GM12878 (cell line): ENCODE measurements around the gene MAGI2. TPM values are rescaled to one million over a fixed set of nuclear protein-coding genes. Genes with fewer than 3 reads are reported as not detected.

Experiments
- ATAC-seq: fragments of 200-7000 bp; cut with Tn5 transposase; 3 replicates; pipeline ENCODE4 v1.9.1; 2020; ENCODE audit warnings: mild to moderate bottlenecking, moderate library complexity
- BruUV-seq: library from RNA; stranded (reverse); fragments of 400-500 nt; replicated peaks from 2 replicates; lab custom pipeline; 2021; lab: Mats Ljungman, UMichigan
- CTCF ChIA-PET: fragments of 300-600 bp; sonication (Branson Sonifier 250); formaldehyde crosslinking; extraction: SDS; loops from one replicate; lab custom pipeline; 2021; ENCODE audit warnings: inconsistent platforms; lab: Yijun Ruan, JAX
- POLR2A ChIA-PET: fragments of 350-600 bp; formaldehyde crosslinking; extraction: SDS; loops from one replicate; lab custom pipeline; 2021; ENCODE audit warnings: inconsistent platforms; lab: Charles Lee
- RAD21 ChIA-PET: fragments of 300-600 bp; sonication (Branson Sonifier 250); formaldehyde crosslinking; loops from one replicate; lab custom pipeline; 2023; ENCODE audit warnings: antibody characterized with exemption; ENCODE audit not compliant: unreplicated experiment; lab: Charles Lee
- SMC1A ChIA-PET: fragments of 300-600 bp; sonication (Branson Sonifier 250); formaldehyde crosslinking; loops from one replicate; lab custom pipeline; 2023; ENCODE audit not compliant: unreplicated experiment, uncharacterized antibody; lab: Charles Lee
- DNase-seq: peaks from one replicate; pipeline ENCODE4 v3.0.0-alpha.2; 2011; ENCODE audit warnings: low read depth, low spot score
- FAIRE-seq: peaks from 3 replicates; lab custom pipeline; 2011; peaks lifted over from hg19 to GRCh38; lab: Jason Lieb, UNC
- H2AFZ ChIP-seq: 2 replicates; pipeline ENCODE4 v1.6.0; 2011; ENCODE audit warnings: low read depth, low read length, control low read depth; ENCODE audit not compliant: control insufficient read depth
- H3K27ac ChIP-seq: 2 replicates; pipeline ENCODE4 v1.5.1; 2011; ENCODE audit warnings: control low read depth; ENCODE audit not compliant: control insufficient read depth, insufficient read depth
- H3K27me3 ChIP-seq, 2 experiments: replicated peaks in 1 of 2; 2 replicates each; pipeline versions ENCODE4 v1.6.0 to v1.6.1; 2011; ENCODE audit warnings: low read length in 1 of 2; ENCODE audit not compliant: control insufficient read depth in 2 of 2, insufficient read depth in 2 of 2
- H3K36me3 ChIP-seq, 2 experiments: 2 replicates each; pipeline ENCODE4 v1.5.1; 2011; ENCODE audit warnings: low read length in 1 of 2; ENCODE audit not compliant: control insufficient read depth in 2 of 2, insufficient read depth in 2 of 2
- H3K4me1 ChIP-seq: 2 replicates; pipeline ENCODE4 v1.6.1; 2011; ENCODE audit warnings: mild to moderate bottlenecking, low read length, moderate library complexity, mixed read lengths; ENCODE audit not compliant: control insufficient read depth, insufficient read depth
- H3K4me2 ChIP-seq: 2 replicates; pipeline ENCODE4 v1.6.0; 2011; ENCODE audit warnings: control low read depth; ENCODE audit not compliant: control insufficient read depth, insufficient read depth
- H3K4me3 ChIP-seq: fragments of 200-600 bp; sonication (generic); 2 replicates; pipeline ENCODE4 v1.5.1; 2016
- H3K79me2 ChIP-seq: 2 replicates; pipeline ENCODE4 v1.6.0; 2011; ENCODE audit warnings: low read length; ENCODE audit not compliant: control insufficient read depth, insufficient read depth
- H3K9ac ChIP-seq: 2 replicates; pipeline ENCODE4 v1.8.0; 2011; ENCODE audit warnings: low read length, control low read depth, mixed read lengths; ENCODE audit not compliant: control insufficient read depth, insufficient read depth
- H3K9me3 ChIP-seq: replicated peaks from 3 replicates; pipeline ENCODE4 v1.5.1; 2011; ENCODE audit warnings: mild to moderate bottlenecking, low read length; ENCODE audit not compliant: control insufficient read depth, insufficient read depth
- H4K20me1 ChIP-seq: 2 replicates; pipeline ENCODE4 v1.6.0; 2011; ENCODE audit not compliant: control insufficient read depth, insufficient read depth
- CBFB ChIP-seq: IDR thresholded peaks from 2 replicates; pipeline ENCODE4 v1.6.1; 2016; ENCODE audit warnings: antibody characterized with exemption, low read depth
- HSF1 ChIP-seq: fragments of 150-350 bp; IDR thresholded peaks from 2 replicates; pipeline ENCODE4 v1.6.1; 2014; ENCODE audit warnings: mild to moderate bottlenecking, low read depth, low read length
- MLLT1 ChIP-seq: fragments of 450-650 bp; IDR thresholded peaks from 2 replicates; pipeline ENCODE4 v1.6.1; 2016; ENCODE audit warnings: mild to moderate bottlenecking
- MYB ChIP-seq: fragments of 150-350 bp; IDR thresholded peaks from 2 replicates; pipeline ENCODE4 v1.6.1; 2014; ENCODE audit warnings: mild to moderate bottlenecking, low read depth, low read length, borderline replicate concordance
- PBX3 ChIP-seq: IDR thresholded peaks from 2 replicates; pipeline ENCODE4 v1.6.1; 2011; ENCODE audit warnings: mild to moderate bottlenecking, low read depth, low read length, moderate library complexity; ENCODE audit not compliant: insufficient replicate concordance
- POLR2AphosphoS5 ChIP-seq: IDR thresholded peaks from 2 replicates; pipeline ENCODE4 v1.6.1; 2011; ENCODE audit warnings: mild to moderate bottlenecking, low read length, inconsistent platforms
- POU2F2 ChIP-seq: IDR thresholded peaks from 3 replicates; pipeline ENCODE4 v1.6.1; 2011; ENCODE audit warnings: low read depth, mild to moderate bottlenecking, low read length, borderline replicate concordance
- SIN3A ChIP-seq: IDR thresholded peaks from 2 replicates; pipeline ENCODE4 v1.6.1; 2012; ENCODE audit warnings: low read depth, low read length, improper control_type of control experiment
- TCF3 ChIP-seq: IDR thresholded peaks from 2 replicates; pipeline ENCODE4 v1.6.1; 2012; ENCODE audit warnings: low read depth, mild to moderate bottlenecking, low read length, borderline replicate concordance; ENCODE audit not compliant: insufficient read depth
- ZBTB33 ChIP-seq: fragments of 450-650 bp; IDR thresholded peaks from 2 replicates; pipeline ENCODE4 v1.6.1; 2017; ENCODE audit warnings: mild to moderate bottlenecking
- ZBTB4 ChIP-seq: fragments of 450-650 bp; formaldehyde crosslinking; IDR thresholded peaks from 2 replicates; pipeline ENCODE4 v1.4.0; 2022; ENCODE audit warnings: mild to moderate bottlenecking, moderate library complexity
- WGBS: methylation state at CpG from one replicate; pipeline ENCODE4 v1.1.6; 2016; ENCODE audit warnings: low lambda C conversion rate; ENCODE audit not compliant: insufficient replicate concordance, insufficient coverage; ENCODE audit errors: missing lambda C conversion rate; 5-methylcytosine and 5-hydroxymethylcytosine counted together
- in situ Hi-C: fragments of 300-500 bp; cut with MboI; formaldehyde crosslinking; loops from 9 replicates; pipeline ENCODE4 v1.14.3; 2018; ENCODE audit warnings: mixed read lengths
- intact Hi-C: fragments of 100-400 bp; cut with micrococcal nuclease; formaldehyde crosslinking; loops from one replicate; pipeline ENCODE4 v1.14.2; 2022; ENCODE audit not compliant: unreplicated experiment
- polyA plus RNA-seq, 11 experiments: library from polyadenylated mRNA; depleted of rRNA in 4 of 11; unstranded in 6 of 11; stranded (reverse) in 5 of 11; fragments of >200 nt; fragmentation: Nextera tagmentation in 4 of 11; fragmentation: Illumina TruSeq in 1 of 11; extraction: Ambion mirVana in 4 of 11; extraction: Trizol in 1 of 11; gene quantifications; 1 replicate in 1 of 11; 2 replicates in 10 of 11; pipeline versions ENCODE4 v1.2.1 to v1.2.3, GENCODE V29; 2011 to 2016; ENCODE audit warnings: inconsistent platforms in 2 of 11, missing spikeins in 2 of 11, low read depth in 1 of 11
- total RNA-seq, 4 experiments: library from RNA; depleted of rRNA in 3 of 4; stranded (reverse); fragments of >200 nt in 3 of 4; fragmentation: Illumina TruSeq in 1 of 4; extraction: Trizol in 1 of 4; gene quantifications; 2 replicates each; pipeline versions ENCODE4 v1.2.1 to v1.2.3, GENCODE V29; 2013 to 2021

Gene MAGI2
- total and polyA plus RNA-seq, 10 of the 15 experiments (the other 5 are each of a cell fraction or from before 2014, with no cell fraction given) = 0.01 to 0.31 (median 0.05) TPM; not detected in 2

- Histone ChIP-seq H3K9me3 (no peaks in the 10 kb centered on the region), H3K4me2 (no peak overlapping the region), H4K20me1 (no peaks in the 10 kb centered on the region), H3K9ac (no peak overlapping the region), H3K4me3 (no peak overlapping the region), H2AFZ (no peak overlapping the region), H3K4me1 (no peaks in the 10 kb centered on the region), H3K79me2 (no peaks in the 10 kb centered on the region), H3K27ac (no peak overlapping the region), H3K27me3 (no peaks in the 10 kb centered on the region), H3K36me3 (no peaks in the 10 kb centered on the region)
- WGBS = 0% methylated on average over 1 of the region's 1 CpG
- RAD21 ChIA-PET = no interaction called here
- FAIRE-seq (no peak), ATAC-seq (no peak), DNase-seq (no peak)
- POLR2A ChIA-PET = no interaction called here
- BruUV-seq = no TSS peak
- in situ Hi-C loops (no loop called here), intact Hi-C loops (no loop called here)
- TF ChIP-seq HSF1 (no peak), ZBTB4 (no peak), MYB (no peak), CBFB (no peak), TCF3 (no peak), PBX3 (no peak), MLLT1 (no peak), POU2F2 (no peak), SIN3A (no peak), POLR2AphosphoS5 (no peak), ZBTB33 (no peak)
- CTCF ChIA-PET = no interaction called here
- SMC1A ChIA-PET = no interaction called here
Measured at GRCh38 chr7:79401254-79401653, 52.2 kb downstream of the MAGI2 start.
